ENCODE results near the gene ZIC1.

ZIC1 gene

GRCh38 chr3:147422601-147423536 lies 13.7 kb downstream of the ZIC1 start:
- TF ChIP-seq ZFP3 (CRISPR knock-in tag; IDR thresholded peaks at IDR 0.05) = no peak
- no peak for TF ChIP-seq PATZ1 (CRISPR knock-in tag; IDR thresholded peaks at IDR 0.05; ENCODE audit: borderline replicate concordance)
- TF ChIP-seq ZNF565 (CRISPR knock-in tag; conservative IDR thresholded peaks at IDR 0.05; ENCODE audit: low read depth) = no peak
- 0 out of 3 replicates have a peak, but pooled peaks have one; percentile 39 for ATAC-seq

GRCh38 chr3:147423537-147423797 lies 14.3 kb downstream of the ZIC1 start:
- TF ChIP-seq TOX (CRISPR knock-in tag; IDR thresholded peaks at IDR 0.05; ENCODE audit: borderline replicate concordance) (no peak), OSR1 (CRISPR knock-in tag; IDR thresholded peaks at IDR 0.05) (no peak)
- ATAC-seq = no peak

DNA sequence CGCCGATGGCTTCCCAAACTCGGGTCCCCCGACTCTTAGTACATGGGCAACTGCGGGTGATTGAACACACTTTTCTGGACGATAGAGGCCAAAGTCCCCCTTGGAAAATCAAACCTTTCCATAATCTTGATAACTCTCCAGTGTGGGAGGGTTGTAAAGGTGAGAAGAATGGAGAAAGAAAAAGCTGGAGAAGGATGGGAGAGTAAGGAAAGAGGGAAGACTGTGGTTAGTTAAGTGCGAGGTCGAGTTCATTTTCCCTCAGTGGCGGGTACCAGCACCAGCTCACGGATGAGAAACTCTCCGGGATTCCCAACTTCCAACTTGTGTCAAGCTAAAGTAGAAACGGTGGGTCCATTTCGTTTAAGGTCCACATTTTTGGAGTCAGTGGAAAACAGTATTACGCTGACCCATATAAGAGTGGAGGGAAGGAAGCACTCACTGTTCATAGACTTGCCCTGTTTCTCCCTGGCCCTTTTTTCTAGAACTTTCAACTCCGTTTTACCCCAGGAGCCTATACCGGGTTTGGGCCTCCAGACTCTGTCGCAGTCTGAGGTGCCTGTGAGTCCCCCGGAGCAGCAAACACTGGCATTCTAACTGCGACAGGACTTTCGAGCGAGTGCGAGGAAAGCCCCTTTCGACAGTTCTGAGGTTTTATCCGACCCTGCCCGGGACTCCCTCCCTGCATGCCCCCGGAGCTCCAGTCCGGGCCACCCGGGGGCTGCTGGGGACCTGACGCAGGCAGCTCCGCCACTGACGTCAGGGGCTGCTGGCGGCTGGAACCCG lies 14.8 kb downstream of the ZIC1 start:
- no peak for ATAC-seq
- TF ChIP-seq OSR1 (CRISPR knock-in tag; IDR thresholded peaks at IDR 0.05) = no peak
- no peak for TF ChIP-seq CREB5 (CRISPR knock-in tag; IDR thresholded peaks at IDR 0.05; ENCODE audit: low read depth)
- TF ChIP-seq POU6F1 (CRISPR knock-in tag; IDR thresholded peaks at IDR 0.05; ENCODE audit: borderline replicate concordance, low read depth) = no peak
- no peak for TF ChIP-seq ZFP3 (CRISPR knock-in tag; IDR thresholded peaks at IDR 0.05)
- no peak for TF ChIP-seq TSHZ2 (CRISPR knock-in tag; IDR thresholded peaks at IDR 0.05)
- no peak for TF ChIP-seq PPARA (CRISPR knock-in tag; IDR thresholded peaks at IDR 0.05; ENCODE audit: borderline replicate concordance)
- TF ChIP-seq TCF4 (CRISPR knock-in tag; IDR thresholded peaks at IDR 0.05; ENCODE audit: borderline replicate concordance) = no peak

- no peak for ATAC-seq
- TF ChIP-seq CSDC2 (CRISPR knock-in tag; IDR thresholded peaks at IDR 0.05) (no peak), RARB (CRISPR knock-in tag; IDR thresholded peaks at IDR 0.05) (no peak), CREB5 (CRISPR knock-in tag; IDR thresholded peaks at IDR 0.05; ENCODE audit: low read depth) (no peak), ZFP30 (CRISPR knock-in tag; IDR thresholded peaks at IDR 0.05) (no peak), SNAI2 (CRISPR knock-in tag; IDR thresholded peaks at IDR 0.05) (no peak), TSHZ2 (CRISPR knock-in tag; IDR thresholded peaks at IDR 0.05) (no peak), CSRNP3 (CRISPR knock-in tag; IDR thresholded peaks at IDR 0.05) (no peak), ZNF70 (CRISPR knock-in tag; IDR thresholded peaks at IDR 0.05) (no peak), ESRRG (CRISPR knock-in tag; IDR thresholded peaks at IDR 0.05) (no peak)
These were observed 15.6 kb downstream of the ZIC1 start for GRCh38 chr3:147424581-147425387.
